Activated CD4-positive, alpha-beta T cell treated with anti-CD3 and anti-CD28 coated beads for 4 hours (primary cell): ENCODE measurements around the gene GALNTL6.

Experiments used
- DNase-seq, 2 donors: peaks; one replicate each; pipeline ENCODE4 v3.0.0-alpha.2; 2020

The GALNTL6 gene

GRCh38 chr4:171889681-171890080 lies 76.5 kb downstream of the GALNTL6 start:
- DNase-seq, result no peak

- no peak for DNase-seq
Measured at GRCh38 chr4:171891038-171891437, 77.8 kb downstream of the GALNTL6 start.

- no peak for DNase-seq
Measured at GRCh38 chr4:171896426-171896825, 83.2 kb downstream of the GALNTL6 start.

GRCh38 chr4:171919314-171919713 lies 106.1 kb downstream of the GALNTL6 start:
- no peak for DNase-seq

- no peak for DNase-seq
Measured at GRCh38 chr4:171920901-171921300, 107.7 kb downstream of the GALNTL6 start.

GRCh38 chr4:171924746-171925376 lies 111.7 kb downstream of the GALNTL6 start:
- DNase-seq, result no peak

- DNase-seq, result no peak
Measured at GRCh38 chr4:171928336-171928735, 115.1 kb downstream of the GALNTL6 start.

- DNase-seq, result no peak
Measured at GRCh38 chr4:171929477-171929876, 116.3 kb downstream of the GALNTL6 start.

GRCh38 chr4:171929907-171930306 lies 116.7 kb downstream of the GALNTL6 start:
- DNase-seq, result no peak

GRCh38 chr4:171932238-171932637 lies 119.0 kb downstream of the GALNTL6 start:
- DNase-seq, result no peak

GRCh38 chr4:171940656-171941055 lies 127.5 kb downstream of the GALNTL6 start:
- DNase-seq, result no peak

- no peak for DNase-seq
Measured at GRCh38 chr4:171947400-171947799, 134.2 kb downstream of the GALNTL6 start.

- DNase-seq, result no peak
Measured at GRCh38 chr4:171948038-171948437, 134.8 kb downstream of the GALNTL6 start.

GRCh38 chr4:171954650-171955049 lies 141.4 kb downstream of the GALNTL6 start:
- no peak for DNase-seq

GRCh38 chr4:171956678-171957077 lies 143.5 kb downstream of the GALNTL6 start:
- DNase-seq, result no peak

- DNase-seq, result no peak
Measured at GRCh38 chr4:171962110-171962509, 148.9 kb downstream of the GALNTL6 start.

GRCh38 chr4:171966356-171966755 lies 153.2 kb downstream of the GALNTL6 start:
- no peak for DNase-seq

- no peak for DNase-seq
Measured at GRCh38 chr4:171978216-171978615, 165.0 kb downstream of the GALNTL6 start.

- no peak for DNase-seq
Measured at GRCh38 chr4:171979461-171979860, 166.3 kb downstream of the GALNTL6 start.

- no peak for DNase-seq
Measured at GRCh38 chr4:171981185-171981584, 168.0 kb downstream of the GALNTL6 start.

- no peak for DNase-seq
Measured at GRCh38 chr4:171983935-171984805, 171.0 kb downstream of the GALNTL6 start.

GRCh38 chr4:171985129-171985528 lies 171.9 kb downstream of the GALNTL6 start:
- no peak for DNase-seq

GRCh38 chr4:171993247-171993646 lies 180.0 kb downstream of the GALNTL6 start:
- DNase-seq, result no peak

GRCh38 chr4:172007889-172008288 lies 194.7 kb downstream of the GALNTL6 start:
- no peak for DNase-seq
